K562 (cell line): Measurements from ENCODE around the gene ANTXRL. TPM values are rescaled to one million over a fixed set of nuclear protein-coding genes. Genes with fewer than 3 reads are reported as not detected.

Experiments used
- ATF2 ChIP-seq: sonication (generic); formaldehyde crosslinking; IDR thresholded peaks from 2 replicates; pipeline ENCODE4 v1.8.1; 2022; ENCODE audit warnings: missing genetic modification reagents
- ATF7 ChIP-seq: fragments of 450-650 bp; IDR thresholded peaks from 2 replicates; pipeline ENCODE4 v1.7.1; 2014; ENCODE audit warnings: mild to moderate bottlenecking, moderate library complexity
- CCNT2 ChIP-seq: IDR thresholded peaks from 2 replicates; pipeline ENCODE4 v1.6.1; 2011; ENCODE audit warnings: borderline replicate concordance, low read depth, mild to moderate bottlenecking, moderate library complexity, mixed read lengths, low read length; ENCODE audit not compliant: insufficient read length; ENCODE audit errors: extremely low read depth
- ELK3 ChIP-seq: fragments of 450-650 bp; formaldehyde crosslinking; IDR thresholded peaks from 2 replicates; pipeline ENCODE4 v1.4.0; 2020; ENCODE audit warnings: mild to moderate bottlenecking
- FOSL1 ChIP-seq: fragments of 200-800 bp; sonication (Bioruptor generic); conservative IDR thresholded peaks from 2 replicates; pipeline ENCODE4 v1.6.1; 2016; ENCODE audit warnings: missing genetic modification characterization, missing compliant biosample characterization
- MCM5 ChIP-seq: fragments of 450-650 bp; IDR thresholded peaks from 2 replicates; pipeline ENCODE4 v1.6.1; 2016; ENCODE audit warnings: low read depth
- MECOM ChIP-seq: fragments of 250-450 bp; sonication (Bioruptor Pico); IDR thresholded peaks from 2 replicates; pipeline ENCODE4 v1.8.0; 2022; ENCODE audit warnings: inconsistent platforms
- POLR2H ChIP-seq: IDR thresholded peaks from 2 replicates; pipeline ENCODE4 v1.6.1; 2016; ENCODE audit warnings: missing genetic modification characterization, low read depth, mild to moderate bottlenecking, control low read depth, missing compliant biosample characterization, moderate library complexity
- RBM25 ChIP-seq: fragments of 200-400 bp; formaldehyde crosslinking; IDR thresholded peaks from 2 replicates; pipeline ENCODE4 v1.6.1; 2018; ENCODE audit warnings: low read length, low read depth, moderate library complexity; ENCODE audit not compliant: severe bottlenecking
- RCOR1 ChIP-seq, 2 experiments: IDR thresholded peaks; 2 replicates each; pipeline ENCODE4 v1.6.1; 2012; ENCODE audit warnings: low read depth in 2 of 2, low read length in 2 of 2, borderline replicate concordance in 1 of 2, improper control_type of control experiment in 1 of 2
- REST ChIP-seq, 2 experiments: fragments of 450-650 bp; formaldehyde crosslinking in 1 of 2; IDR thresholded peaks; 2 replicates each; pipeline versions ENCODE4 v1.4.0 to v1.6.1; 2014 to 2020; ENCODE audit warnings: mild to moderate bottlenecking in 2 of 2, borderline replicate concordance in 1 of 2, low read depth in 1 of 2
- TAL1 ChIP-seq: fragments of 450-650 bp; IDR thresholded peaks from 2 replicates; pipeline ENCODE4 v1.6.1; 2016; ENCODE audit warnings: mild to moderate bottlenecking
- ZFP1 ChIP-seq: fragments of 450-650 bp; formaldehyde crosslinking; IDR thresholded peaks from 2 replicates; pipeline ENCODE4 v1.4.0; 2020; ENCODE audit warnings: mild to moderate bottlenecking, mixed read lengths
- ZKSCAN1 ChIP-seq: fragments of 150-350 bp; IDR thresholded peaks from 2 replicates; pipeline ENCODE4 v1.6.1; 2016; ENCODE audit warnings: low read depth, low read length
- ZNF165 ChIP-seq: fragments of 250-450 bp; sonication (Bioruptor Pico); IDR thresholded peaks from 2 replicates; pipeline ENCODE4 v1.4.0; 2020; ENCODE audit warnings: borderline replicate concordance
- ZNF444 ChIP-seq: fragments of 250-450 bp; sonication (Bioruptor Pico); IDR thresholded peaks from 2 replicates; pipeline ENCODE4 v1.4.0; 2020; ENCODE audit warnings: mild to moderate bottlenecking, moderate library complexity
- ZNF589 ChIP-seq: fragments of 200-800 bp; sonication (Bioruptor generic); IDR thresholded peaks from 2 replicates; pipeline ENCODE4 v1.6.1; 2016; ENCODE audit warnings: low read depth, missing genetic modification characterization, missing compliant biosample characterization
- ZSCAN32 ChIP-seq: fragments of 450-650 bp; formaldehyde crosslinking; IDR thresholded peaks from 2 replicates; pipeline ENCODE4 v1.4.0; 2020; ENCODE audit warnings: mild to moderate bottlenecking, moderate library complexity
- polyA plus RNA-seq, 8 experiments: library from polyadenylated mRNA; depleted of rRNA in 4 of 8; stranded (reverse) in 5 of 8; unstranded in 3 of 8; fragments of >200 nt; fragmentation: Nextera tagmentation in 2 of 8; fragmentation: Illumina TruSeq in 1 of 8; extraction: Ambion mirVana in 2 of 8; extraction: Trizol in 1 of 8; gene quantifications; 2 replicates each; pipeline versions ENCODE4 v1.2.1 to v1.2.3, GENCODE V29; 2011 to 2014; ENCODE audit warnings: inconsistent platforms in 1 of 8, missing spikeins in 1 of 8
- total RNA-seq, 7 experiments: library from RNA; depleted of rRNA in 6 of 7; stranded (reverse); fragments of >200 nt in 6 of 7; fragmentation: Illumina TruSeq in 2 of 7; extraction: Trizol in 2 of 7; gene quantifications; 2 replicates each; pipeline versions ENCODE4 v1.2.1 to v1.2.3, GENCODE V29; 2011 to 2021; ENCODE audit warnings: low replicate concordance in 1 of 7

Gene ANTXRL
- total and polyA plus RNA-seq, 9 of the 15 experiments (the other 6 are each of a cell fraction or from before 2014, with no cell fraction given), result not detected

DNA sequence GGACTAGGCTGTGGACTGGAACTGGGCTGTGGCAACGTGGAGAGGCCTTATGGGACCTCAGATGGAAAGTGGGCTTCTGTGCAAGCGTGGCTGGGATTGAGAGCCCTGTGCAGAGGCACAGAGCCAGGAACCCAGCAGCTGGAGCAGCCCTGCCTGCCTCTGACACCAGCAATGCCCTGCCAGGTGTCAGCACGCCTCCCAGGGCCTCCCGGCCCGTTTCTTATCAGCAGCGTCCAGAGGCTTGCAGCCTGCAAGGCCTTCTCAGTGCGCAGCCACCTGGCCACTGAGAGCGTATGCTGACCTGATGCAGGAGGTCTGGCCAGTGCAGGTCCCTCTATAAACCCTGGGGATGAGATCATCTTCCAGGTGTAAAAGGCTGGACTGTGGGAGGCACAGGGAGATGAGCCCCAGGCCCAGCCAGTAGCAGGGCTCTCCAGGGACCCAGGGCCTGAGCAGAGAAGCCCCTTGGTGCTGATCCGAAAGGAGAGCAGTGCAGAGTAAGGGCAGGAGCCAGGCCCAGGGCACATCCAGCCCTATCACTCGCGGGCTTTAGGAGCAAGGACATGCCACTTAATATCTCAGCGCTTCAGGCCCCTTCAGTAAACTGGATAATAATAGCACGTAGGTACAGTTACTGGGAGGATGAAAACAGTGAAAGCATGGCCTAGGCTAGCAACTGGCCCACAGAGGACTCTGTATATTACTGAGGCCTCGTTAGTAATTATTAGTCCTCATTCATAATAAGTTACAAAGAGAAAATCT is 38.8 kb upstream of the ANTXRL start (continued):
- no peak for TF ChIP-seq REST (IDR thresholded peaks at IDR 0.05; ENCODE audit: borderline replicate concordance)
- no peak for TF ChIP-seq REST (CRISPR knock-in tag; IDR thresholded peaks at IDR 0.05; ENCODE audit: low read depth)
- TF ChIP-seq CCNT2, result peak; percentile 22
- TF ChIP-seq MCM5, result no peak
- no peak for TF ChIP-seq ATF2
- TF ChIP-seq ELK3 (CRISPR knock-in tag), result no peak
- TF ChIP-seq POLR2H, result no peak
- TF ChIP-seq ZNF165, result no peak
- peak; percentile 84 for TF ChIP-seq TAL1
- TF ChIP-seq FOSL1 (tag), result no peak
- TF ChIP-seq MECOM (CRISPR knock-in tag), result no peak
- TF ChIP-seq ZNF444 (CRISPR knock-in tag), result no peak
- TF ChIP-seq ZFP1 (CRISPR knock-in tag), result no peak
- TF ChIP-seq ZNF589, result peak; percentile 52; the same call in 1 of the 2 replicates
- no peak for TF ChIP-seq ZSCAN32 (CRISPR knock-in tag)
- no peak for TF ChIP-seq RBM25
- TF ChIP-seq RCOR1 (IDR thresholded peaks at IDR 0.05; ENCODE audit: borderline replicate concordance in 1 of 2, low read depth in 2 of 2, low read length in 2 of 2), result no peak
- no peak; the same call in 1 of the 2 replicates for TF ChIP-seq ATF7
- TF ChIP-seq ZKSCAN1, result 0 out of 2 replicates have a peak, but pooled peaks have one; percentile 36
